ENCODE results near the gene IKBKE.

The IKBKE gene

GRCh38 chr1:206470692-206471414 is 577 bp downstream of the IKBKE start:
- Histone ChIP-seq H3K27me3 (ENCODE audit: control insufficient read depth, insufficient read depth, low read length) (peaks cover 2% of the 10 kb centered on the region), H3K4me1 (ENCODE audit: control insufficient read depth, insufficient read depth, low read length) (no peaks in the 10 kb centered on the region), H3K9ac (ENCODE audit: low read length) (peak overlapping the region; percentile 29), H3K4me3 (ENCODE audit: low read length) (peak overlapping the region; percentile 84), H3K36me3 (ENCODE audit: control insufficient read depth, insufficient read depth, low read length) (no peaks in the 10 kb centered on the region), H3K27ac (ENCODE audit: low read depth, low read length) (no peak overlapping the region)

- H3K4me1 ChIP-seq (ENCODE audit: control insufficient read depth, insufficient read depth, low read length), result no peaks in the 10 kb centered on the region
- H3K36me3 ChIP-seq (ENCODE audit: control insufficient read depth, insufficient read depth, low read length), result no peaks in the 10 kb centered on the region
- H3K27me3 ChIP-seq (ENCODE audit: control insufficient read depth, insufficient read depth, low read length), result peaks cover 2% of the 10 kb centered on the region
- no peak overlapping the region for H3K27ac ChIP-seq (ENCODE audit: low read depth, low read length)
- H3K9ac ChIP-seq (ENCODE audit: low read length), result no peak overlapping the region
- peak overlapping the region; percentile 84 for H3K4me3 ChIP-seq (ENCODE audit: low read length)
Measured at GRCh38 chr1:206471415-206471801, 1.1 kb downstream of the IKBKE start.

- no peaks in the 10 kb centered on the region for H3K4me1 ChIP-seq (ENCODE audit: control insufficient read depth, insufficient read depth, low read length)
- no peaks in the 10 kb centered on the region for H3K36me3 ChIP-seq (ENCODE audit: control insufficient read depth, insufficient read depth, low read length)
- no peak overlapping the region for H3K4me3 ChIP-seq (ENCODE audit: low read length)
- no peak overlapping the region for H3K27ac ChIP-seq (ENCODE audit: low read depth, low read length)
- H3K9ac ChIP-seq (ENCODE audit: low read length), result no peak overlapping the region
- H3K27me3 ChIP-seq (ENCODE audit: control insufficient read depth, insufficient read depth, low read length), result peaks cover 2% of the 10 kb centered on the region
Measured at GRCh38 chr1:206472024-206472423, 1.7 kb downstream of the IKBKE start.

- Histone ChIP-seq H3K4me1 (ENCODE audit: control insufficient read depth, insufficient read depth, low read length) (no peaks in the 10 kb centered on the region), H3K9ac (ENCODE audit: low read length) (no peak overlapping the region), H3K27ac (ENCODE audit: low read depth, low read length) (no peak overlapping the region), H3K27me3 (ENCODE audit: control insufficient read depth, insufficient read depth, low read length) (peaks cover under 1% of the 10 kb centered on the region), H3K36me3 (ENCODE audit: control insufficient read depth, insufficient read depth, low read length) (peaks cover 2% of the 10 kb centered on the region), H3K4me3 (ENCODE audit: low read length) (no peak overlapping the region)
Measured at GRCh38 chr1:206472454-206472853, 2.2 kb downstream of the IKBKE start.

GRCh38 chr1:206472886-206473285 is 2.6 kb downstream of the IKBKE start:
- H3K27ac ChIP-seq (ENCODE audit: low read depth, low read length), result no peak overlapping the region
- no peak overlapping the region for H3K4me3 ChIP-seq (ENCODE audit: low read length)
- no peak overlapping the region for H3K9ac ChIP-seq (ENCODE audit: low read length)
- H3K36me3 ChIP-seq (ENCODE audit: control insufficient read depth, insufficient read depth, low read length), result peaks cover 2% of the 10 kb centered on the region
- H3K27me3 ChIP-seq (ENCODE audit: control insufficient read depth, insufficient read depth, low read length), result no peaks in the 10 kb centered on the region
- no peaks in the 10 kb centered on the region for H3K4me1 ChIP-seq (ENCODE audit: control insufficient read depth, insufficient read depth, low read length)

- Histone ChIP-seq H3K36me3 (ENCODE audit: control insufficient read depth, insufficient read depth, low read length) (peaks cover 2% of the 10 kb centered on the region), H3K4me3 (ENCODE audit: low read length) (no peak overlapping the region), H3K4me1 (ENCODE audit: control insufficient read depth, insufficient read depth, low read length) (no peaks in the 10 kb centered on the region), H3K27ac (ENCODE audit: low read depth, low read length) (no peak overlapping the region), H3K27me3 (ENCODE audit: control insufficient read depth, insufficient read depth, low read length) (no peaks in the 10 kb centered on the region), H3K9ac (ENCODE audit: low read length) (no peak overlapping the region)
Measured at GRCh38 chr1:206476058-206476457, 5.8 kb downstream of the IKBKE start.

- Histone ChIP-seq H3K4me3 (ENCODE audit: low read length) (no peak overlapping the region), H3K4me1 (ENCODE audit: control insufficient read depth, insufficient read depth, low read length) (no peaks in the 10 kb centered on the region), H3K27ac (ENCODE audit: low read depth, low read length) (no peak overlapping the region), H3K27me3 (ENCODE audit: control insufficient read depth, insufficient read depth, low read length) (no peaks in the 10 kb centered on the region), H3K36me3 (ENCODE audit: control insufficient read depth, insufficient read depth, low read length) (peaks cover 6% of the 10 kb centered on the region), H3K9ac (ENCODE audit: low read length) (no peak overlapping the region)
Measured at GRCh38 chr1:206476591-206476990, 6.3 kb downstream of the IKBKE start.

- Histone ChIP-seq H3K27ac (ENCODE audit: low read depth, low read length) (no peak overlapping the region), H3K4me3 (ENCODE audit: low read length) (no peak overlapping the region), H3K27me3 (ENCODE audit: control insufficient read depth, insufficient read depth, low read length) (no peaks in the 10 kb centered on the region), H3K9ac (ENCODE audit: low read length) (no peak overlapping the region), H3K36me3 (ENCODE audit: control insufficient read depth, insufficient read depth, low read length) (peaks cover 6% of the 10 kb centered on the region), H3K4me1 (ENCODE audit: control insufficient read depth, insufficient read depth, low read length) (no peaks in the 10 kb centered on the region)
Measured at GRCh38 chr1:206477110-206477509, 6.8 kb downstream of the IKBKE start.

GRCh38 chr1:206477581-206478380 is 7.5 kb downstream of the IKBKE start:
- H3K27ac ChIP-seq (ENCODE audit: low read depth, low read length), result no peak overlapping the region
- no peak overlapping the region for H3K4me3 ChIP-seq (ENCODE audit: low read length)
- no peak overlapping the region for H3K9ac ChIP-seq (ENCODE audit: low read length)
- H3K27me3 ChIP-seq (ENCODE audit: control insufficient read depth, insufficient read depth, low read length), result no peaks in the 10 kb centered on the region
- peaks cover 6% of the 10 kb centered on the region for H3K36me3 ChIP-seq (ENCODE audit: control insufficient read depth, insufficient read depth, low read length)
- H3K4me1 ChIP-seq (ENCODE audit: control insufficient read depth, insufficient read depth, low read length), result no peaks in the 10 kb centered on the region

- Histone ChIP-seq H3K9ac (ENCODE audit: low read length) (no peak overlapping the region), H3K27me3 (ENCODE audit: control insufficient read depth, insufficient read depth, low read length) (no peaks in the 10 kb centered on the region), H3K4me1 (ENCODE audit: control insufficient read depth, insufficient read depth, low read length) (no peaks in the 10 kb centered on the region), H3K36me3 (ENCODE audit: control insufficient read depth, insufficient read depth, low read length) (peaks cover 6% of the 10 kb centered on the region), H3K4me3 (ENCODE audit: low read length) (no peak overlapping the region), H3K27ac (ENCODE audit: low read depth, low read length) (no peak overlapping the region)
Measured at GRCh38 chr1:206478746-206479145, 8.5 kb downstream of the IKBKE start.

- no peaks in the 10 kb centered on the region for H3K4me1 ChIP-seq (ENCODE audit: control insufficient read depth, insufficient read depth, low read length)
- no peak overlapping the region for H3K4me3 ChIP-seq (ENCODE audit: low read length)
- no peaks in the 10 kb centered on the region for H3K27me3 ChIP-seq (ENCODE audit: control insufficient read depth, insufficient read depth, low read length)
- H3K9ac ChIP-seq (ENCODE audit: low read length), result no peak overlapping the region
- no peak overlapping the region for H3K27ac ChIP-seq (ENCODE audit: low read depth, low read length)
- peaks cover 6% of the 10 kb centered on the region for H3K36me3 ChIP-seq (ENCODE audit: control insufficient read depth, insufficient read depth, low read length)
Measured at GRCh38 chr1:206479183-206480125, 9.2 kb downstream of the IKBKE start.

GRCh38 chr1:206480211-206480610 is 9.9 kb downstream of the IKBKE start:
- H3K27me3 ChIP-seq (ENCODE audit: control insufficient read depth, insufficient read depth, low read length), result no peaks in the 10 kb centered on the region
- peaks cover 6% of the 10 kb centered on the region for H3K36me3 ChIP-seq (ENCODE audit: control insufficient read depth, insufficient read depth, low read length)
- no peak overlapping the region for H3K27ac ChIP-seq (ENCODE audit: low read depth, low read length)
- H3K9ac ChIP-seq (ENCODE audit: low read length), result no peak overlapping the region
- no peak overlapping the region for H3K4me3 ChIP-seq (ENCODE audit: low read length)
- no peaks in the 10 kb centered on the region for H3K4me1 ChIP-seq (ENCODE audit: control insufficient read depth, insufficient read depth, low read length)

Data from rectal smooth muscle tissue (tissue), 1 donor.